Adipose tissue (tissue), 3 donors: ENCODE measurements around the gene PRPF18. TPM values are rescaled to one million over a fixed set of nuclear protein-coding genes. Genes with fewer than 3 reads are reported as not detected.

Source experiments
- H3K27ac ChIP-seq: one replicate; pipeline ENCODE4 v1.5.1; 2013; ENCODE audit warnings: low read depth, low read length
- WGBS, 3 donors: extraction: QIAGEN DNeasy Blood & Tissue Kit; methylation state at CpG; one replicate each; pipeline ENCODE4 v1.1.7; 2013; 5-methylcytosine and 5-hydroxymethylcytosine counted together
- polyA plus RNA-seq, 3 donors: library from polyadenylated mRNA; stranded (reverse); fragments of 200-250 nt; gene quantifications; one replicate each; pipeline ENCODE4 v1.2.3, GENCODE V29; 2013
- donor health status: healthy with polysubstance abuse.
- donor health status: Bipolar disorder and iron deficiency.
- donor health status: healthy.

Gene PRPF18
- polyA plus RNA-seq, 3 donors: 8.9 to 19.2 (median 13.9) TPM

- WGBS, 3 donors: 90 to 92% (median 91%) methylated on average over 45 to 49 of the region's 49 CpGs
- no peak overlapping the region for H3K27ac ChIP-seq
Measured at GRCh38 chr10:13657101-13657680, 70.4 kb downstream of the PRPF18 start.

GRCh38 chr10:13658264-13658663 lies 71.5 kb downstream of the PRPF18 start:
- 60 to 83% (median 65%) methylated on average over 10 of the region's 10 CpGs for WGBS, 3 donors
- no peak overlapping the region for H3K27ac ChIP-seq

- no peak overlapping the region for H3K27ac ChIP-seq
Measured at GRCh38 chr10:13658871-13659685, 72.3 kb downstream of the PRPF18 start.

GRCh38 chr10:13659887-13660550 lies 73.3 kb downstream of the PRPF18 start:
- WGBS, 3 donors: 26 to 31% (median 27%) methylated on average over 19 of the region's 19 CpGs
- no peak overlapping the region for H3K27ac ChIP-seq

More at GRCh38 chr10:13658871-13659685, 72.3 kb downstream of the PRPF18 start:
- 39 to 76% (median 41%) methylated on average over 21 of the region's 21 CpGs for WGBS, 3 donors

GRCh38 chr10:13660551-13660920 lies 73.8 kb downstream of the PRPF18 start:
- H3K27ac ChIP-seq: no peak overlapping the region
- WGBS, 3 donors: 62 to 69% (median 65%) methylated on average over 7 of the region's 7 CpGs

- 60 to 77% (median 67%) methylated on average over 8 of the region's 8 CpGs for WGBS, 3 donors
- H3K27ac ChIP-seq: no peak overlapping the region
Measured at GRCh38 chr10:13661256-13661655, 74.5 kb downstream of the PRPF18 start.

GRCh38 chr10:13665516-13666262 lies 78.9 kb downstream of the PRPF18 start:
- WGBS, 3 donors: 93 to 96% (median 95%) methylated on average over 20 of the region's 20 CpGs
- no peak overlapping the region for H3K27ac ChIP-seq

- 79 to 90% (median 83%) methylated on average over 4 of the region's 4 CpGs for WGBS, 3 donors
- H3K27ac ChIP-seq: no peak overlapping the region
Measured at GRCh38 chr10:13668126-13668525, 81.4 kb downstream of the PRPF18 start.

GRCh38 chr10:13669182-13669855 lies 82.6 kb downstream of the PRPF18 start:
- no peak overlapping the region for H3K27ac ChIP-seq
- 82 to 94% (median 87%) methylated on average over 8 of the region's 8 CpGs for WGBS, 3 donors

GRCh38 chr10:13669901-13670300 lies 83.1 kb downstream of the PRPF18 start:
- 84 to 88% (median 87%) methylated on average over 12 of the region's 12 CpGs for WGBS, 3 donors
- H3K27ac ChIP-seq: no peak overlapping the region

GRCh38 chr10:13670311-13670710 lies 83.5 kb downstream of the PRPF18 start:
- H3K27ac ChIP-seq: no peak overlapping the region
- WGBS, 3 donors: 74 to 91% (median 79%) methylated on average over 10 of the region's 10 CpGs

GRCh38 chr10:13671904-13672303 lies 85.1 kb downstream of the PRPF18 start:
- 90 to 94% (median 93%) methylated on average over 10 of the region's 10 CpGs for WGBS, 3 donors
- no peak overlapping the region for H3K27ac ChIP-seq

GRCh38 chr10:13672548-13672947 lies 85.8 kb downstream of the PRPF18 start:
- H3K27ac ChIP-seq: no peak overlapping the region
- WGBS, 3 donors: 82 to 91% (median 82%) methylated on average over 7 of the region's 7 CpGs

GRCh38 chr10:13673156-13673555 lies 86.4 kb downstream of the PRPF18 start:
- 83 to 89% (median 85%) methylated on average over 8 of the region's 8 CpGs for WGBS, 3 donors
- no peak overlapping the region for H3K27ac ChIP-seq

- H3K27ac ChIP-seq: no peak overlapping the region
Measured at GRCh38 chr10:13674645-13675588, 88.2 kb downstream of the PRPF18 start.

GRCh38 chr10:13678101-13678843 lies 91.5 kb downstream of the PRPF18 start:
- 93 to 96% (median 94%) methylated on average over 13 of the region's 13 CpGs for WGBS, 3 donors

More at GRCh38 chr10:13674645-13675588, 88.2 kb downstream of the PRPF18 start:
- 73 to 82% (median 75%) methylated on average over 20 of the region's 20 CpGs for WGBS, 3 donors

More at GRCh38 chr10:13678101-13678843, 91.5 kb downstream of the PRPF18 start:
- no peak overlapping the region for H3K27ac ChIP-seq
